ENCODE data around the gene GRM1. TPM values are rescaled to one million over a fixed set of nuclear protein-coding genes. Genes with fewer than 3 reads are reported as not detected.

The GRM1 gene
- polyA plus RNA-seq, 2 of the 4 experiments (the other 2 are of a cell fraction) = 0.04 TPM; not detected in 1

- ChIA-PET CTCF (interaction anchor here (1.3 kb wide), 1 partner anchor 46 kb away, joined by 3 read pairs; no protein-coding TSS in a partner anchor), POLR2A (no interaction called here)
- WGBS (ENCODE audit: missing lambda C conversion rate) = 15% methylated on average over 3 of the region's 3 CpGs
- Histone ChIP-seq H3K9me3 (no peaks in the 10 kb centered on the region), H3K4me1 (no peaks in the 10 kb centered on the region), H3K27ac (no peak overlapping the region), H3K4me2 (no peak overlapping the region), H3K4me3 (no peak overlapping the region)
- TF ChIP-seq ZC3H11A (IDR thresholded peaks at IDR 0.05) = no peak
- no peak for TF ChIP-seq HES2 (IDR thresholded peaks at IDR 0.05)
- TF ChIP-seq MAZ (IDR thresholded peaks at IDR 0.05; ENCODE audit: borderline replicate concordance, low read depth, low read length) = no peak
- no peak for TF ChIP-seq POLR2A (IDR thresholded peaks at IDR 0.05; ENCODE audit: low read length)
- no peak for TF ChIP-seq TP53 (CRISPR knock-in tag; IDR thresholded peaks at IDR 0.05)
- TF ChIP-seq FOSB (CRISPR knock-in tag; IDR thresholded peaks at IDR 0.05) = no peak
- TF ChIP-seq NFE2L2 (conservative IDR thresholded peaks at IDR 0.05; ENCODE audit: low read length) = no peak
- TF ChIP-seq ZFP36 (IDR thresholded peaks at IDR 0.05; ENCODE audit: borderline replicate concordance, partially characterized antibody) = no peak
- no peak for TF ChIP-seq ZNF302 (CRISPR knock-in tag; IDR thresholded peaks at IDR 0.05)
- no peak for TF ChIP-seq FOXS1 (CRISPR knock-in tag; IDR thresholded peaks at IDR 0.05)
- ATAC-seq (no peak), DNase-seq (ENCODE audit: low read depth in 1 of 2, low spot score in 1 of 2) (no peak), FAIRE-seq (no peak)
These were observed 444.1 kb downstream of the GRM1 start for GRCh38 chr6:146472918-146473317.

GRCh38 chr6:146481527-146481926 lies 452.7 kb downstream of the GRM1 start:
- DNase-seq (ENCODE audit: low read depth in 1 of 2, low spot score in 1 of 2) (no peak), ATAC-seq (no peak), FAIRE-seq (no peak)
- 0% methylated on average over 2 of the region's 2 CpGs for WGBS (ENCODE audit: missing lambda C conversion rate)
- H3K4me3 ChIP-seq = no peak overlapping the region
- ChIA-PET CTCF (no interaction called here), POLR2A (no interaction called here)
- no peaks in the 10 kb centered on the region; the same call in 2 of the 3 replicates for H3K9me3 ChIP-seq
- no peaks in the 10 kb centered on the region for H3K4me1 ChIP-seq
- no peak overlapping the region for H3K27ac ChIP-seq
- no peak for TF ChIP-seq EHMT2 (IDR thresholded peaks at IDR 0.05; ENCODE audit: low read depth)
- H3K4me2 ChIP-seq = no peak overlapping the region

GRCh38 chr6:146484411-146484810 lies 455.5 kb downstream of the GRM1 start:
- Histone ChIP-seq H3K4me2 (no peak overlapping the region), H3K9me3 (no peaks in the 10 kb centered on the region; the same call in 2 of the 3 replicates), H3K27ac (no peak overlapping the region), H3K4me1 (no peaks in the 10 kb centered on the region), H3K4me3 (no peak overlapping the region)
- POLR2A ChIA-PET = no interaction called here
- WGBS (ENCODE audit: missing lambda C conversion rate) = 21% methylated on average over 3 of the region's 3 CpGs
- FAIRE-seq = no peak
- no peak for DNase-seq (ENCODE audit: low read depth in 1 of 2, low spot score in 1 of 2)
- TF ChIP-seq FOSB (CRISPR knock-in tag; IDR thresholded peaks at IDR 0.05) (no peak), GATA3 (IDR thresholded peaks at IDR 0.05; ENCODE audit: borderline replicate concordance) (no peak), RCOR1 (IDR thresholded peaks at IDR 0.05; ENCODE audit: low read depth, low read length) (no peak), EHF (CRISPR knock-in tag; IDR thresholded peaks at IDR 0.05) (no peak), NPAS2 (CRISPR knock-in tag; IDR thresholded peaks at IDR 0.05; ENCODE audit: borderline replicate concordance) (no peak), CEBPB (IDR thresholded peaks at IDR 0.05) (no peak), RFX5 (IDR thresholded peaks at IDR 0.05) (no peak), HOXB13 (CRISPR knock-in tag; IDR thresholded peaks at IDR 0.05; ENCODE audit: low read depth) (no peak), MAX (IDR thresholded peaks at IDR 0.05) (no peak), EHMT2 (IDR thresholded peaks at IDR 0.05; ENCODE audit: low read depth) (no peak), BHLHE40 (IDR thresholded peaks at IDR 0.05; ENCODE audit: low read depth, low read length) (no peak), ZFP36 (IDR thresholded peaks at IDR 0.05; ENCODE audit: borderline replicate concordance, partially characterized antibody) (no peak), TFCP2L1 (CRISPR knock-in tag; IDR thresholded peaks at IDR 0.05) (no peak), ZSCAN20 (CRISPR knock-in tag; IDR thresholded peaks at IDR 0.05) (no peak), ZC3H11A (IDR thresholded peaks at IDR 0.05) (no peak), TP53 (CRISPR knock-in tag; IDR thresholded peaks at IDR 0.05) (no peak), E2F6 (IDR thresholded peaks at IDR 0.05; ENCODE audit: borderline replicate concordance, low read depth) (no peak), REST (IDR thresholded peaks at IDR 0.05) (no peak)
- ATAC-seq = no peak
- CTCF ChIA-PET = no interaction called here

Data from A549 (cell line).